ENCODE measurements around the gene TESK2. TPM values are rescaled to one million over a fixed set of nuclear protein-coding genes. Genes with fewer than 3 reads are reported as not detected.

Gene TESK2
- polyA plus RNA-seq, 1 of the 3 experiments (the other 2 are of a cell fraction): 1.3 TPM

DNA sequence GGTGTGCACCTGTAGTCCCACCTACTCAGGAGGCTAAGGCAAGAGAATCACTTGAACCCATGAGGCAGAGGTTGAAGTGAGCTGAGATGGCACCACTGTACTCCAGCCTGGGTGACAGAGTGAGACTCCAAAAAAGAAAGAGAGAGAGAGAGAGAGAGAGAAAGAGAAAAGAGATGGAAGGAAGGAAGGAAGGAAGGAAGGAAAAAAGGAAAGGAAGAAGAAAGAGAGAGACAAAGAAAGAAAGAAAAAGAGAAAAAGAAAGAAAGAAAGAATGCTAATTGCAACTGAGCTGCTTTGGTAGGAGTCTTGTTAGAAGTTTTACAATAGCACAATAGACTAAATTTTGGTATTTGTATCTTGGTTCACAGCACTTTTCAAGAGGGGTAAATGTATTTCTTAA is 25.7 kb downstream of the TESK2 start:
- H3K36me3 ChIP-seq (replicated peaks in 1 of 2; ENCODE audit: control insufficient read depth in 1 of 2, insufficient read depth in 2 of 2, low read length in 1 of 2): no peaks in the 10 kb centered on the region
- DNase-seq: no peak
- no peaks in the 10 kb centered on the region for H3F3A ChIP-seq (replicated peaks; ENCODE audit: insufficient read depth)
- ChIA-PET POLR2A (no interaction called here), CTCF (interaction anchor here (1.0 kb wide), 1 partner anchor 28 kb away, joined by 5 read pairs; no protein-coding TSS in a partner anchor)
- H3K27me3 ChIP-seq (ENCODE audit: insufficient read depth): no peaks in the 10 kb centered on the region
- no peak for TF ChIP-seq RAD21 (IDR thresholded peaks at IDR 0.05; ENCODE audit: low read length)
- TF ChIP-seq FOXJ3 (CRISPR knock-in tag; IDR thresholded peaks at IDR 0.05): no peak
- no peak for TF ChIP-seq TCF12 (IDR thresholded peaks at IDR 0.05)
- no peak for TF ChIP-seq SIN3A (IDR thresholded peaks at IDR 0.05; ENCODE audit: borderline replicate concordance, low read depth, low read length)
- TF ChIP-seq EP300 (IDR thresholded peaks at IDR 0.05; ENCODE audit: borderline replicate concordance in 1 of 2, low read depth in 1 of 2, low read length in 1 of 2): no peak
- TF ChIP-seq FOXM1 (IDR thresholded peaks at IDR 0.05; ENCODE audit: low read depth): no peak
- TF ChIP-seq, protein P1, sequence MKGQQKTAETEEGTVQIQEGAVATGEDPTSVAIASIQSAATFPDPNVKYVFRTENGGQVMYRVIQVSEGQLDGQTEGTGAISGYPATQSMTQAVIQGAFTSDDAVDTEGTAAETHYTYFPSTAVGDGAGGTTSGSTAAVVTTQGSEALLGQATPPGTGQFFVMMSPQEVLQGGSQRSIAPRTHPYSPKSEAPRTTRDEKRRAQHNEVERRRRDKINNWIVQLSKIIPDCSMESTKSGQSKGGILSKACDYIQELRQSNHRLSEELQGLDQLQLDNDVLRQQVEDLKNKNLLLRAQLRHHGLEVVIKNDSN (IDR thresholded peaks at IDR 0.05; ENCODE audit: borderline replicate concordance, low read depth): no peak
- TF ChIP-seq MXI1 (IDR thresholded peaks at IDR 0.05; ENCODE audit: low read depth, low read length): no peak
- TF ChIP-seq, protein P2, sequence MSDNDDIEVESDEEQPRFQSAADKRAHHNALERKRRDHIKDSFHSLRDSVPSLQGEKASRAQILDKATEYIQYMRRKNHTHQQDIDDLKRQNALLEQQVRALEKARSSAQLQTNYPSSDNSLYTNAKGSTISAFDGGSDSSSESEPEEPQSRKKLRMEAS (IDR thresholded peaks at IDR 0.05; ENCODE audit: low read depth): no peak
- TF ChIP-seq MEF2A (IDR thresholded peaks at IDR 0.05; ENCODE audit: borderline replicate concordance, low read depth): no peak
- TF ChIP-seq RCOR1 (IDR thresholded peaks at IDR 0.05; ENCODE audit: low read length): no peak
- TF ChIP-seq CHD2 (IDR thresholded peaks at IDR 0.05; ENCODE audit: low read length, partially characterized antibody): no peak
- no peak for TF ChIP-seq RXRA (IDR thresholded peaks at IDR 0.05; ENCODE audit: borderline replicate concordance, low read depth)
- TF ChIP-seq, protein P3, sequence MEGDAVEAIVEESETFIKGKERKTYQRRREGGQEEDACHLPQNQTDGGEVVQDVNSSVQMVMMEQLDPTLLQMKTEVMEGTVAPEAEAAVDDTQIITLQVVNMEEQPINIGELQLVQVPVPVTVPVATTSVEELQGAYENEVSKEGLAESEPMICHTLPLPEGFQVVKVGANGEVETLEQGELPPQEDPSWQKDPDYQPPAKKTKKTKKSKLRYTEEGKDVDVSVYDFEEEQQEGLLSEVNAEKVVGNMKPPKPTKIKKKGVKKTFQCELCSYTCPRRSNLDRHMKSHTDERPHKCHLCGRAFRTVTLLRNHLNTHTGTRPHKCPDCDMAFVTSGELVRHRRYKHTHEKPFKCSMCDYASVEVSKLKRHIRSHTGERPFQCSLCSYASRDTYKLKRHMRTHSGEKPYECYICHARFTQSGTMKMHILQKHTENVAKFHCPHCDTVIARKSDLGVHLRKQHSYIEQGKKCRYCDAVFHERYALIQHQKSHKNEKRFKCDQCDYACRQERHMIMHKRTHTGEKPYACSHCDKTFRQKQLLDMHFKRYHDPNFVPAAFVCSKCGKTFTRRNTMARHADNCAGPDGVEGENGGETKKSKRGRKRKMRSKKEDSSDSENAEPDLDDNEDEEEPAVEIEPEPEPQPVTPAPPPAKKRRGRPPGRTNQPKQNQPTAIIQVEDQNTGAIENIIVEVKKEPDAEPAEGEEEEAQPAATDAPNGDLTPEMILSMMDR (IDR thresholded peaks at IDR 0.05): no peak
- TF ChIP-seq, protein P4, sequence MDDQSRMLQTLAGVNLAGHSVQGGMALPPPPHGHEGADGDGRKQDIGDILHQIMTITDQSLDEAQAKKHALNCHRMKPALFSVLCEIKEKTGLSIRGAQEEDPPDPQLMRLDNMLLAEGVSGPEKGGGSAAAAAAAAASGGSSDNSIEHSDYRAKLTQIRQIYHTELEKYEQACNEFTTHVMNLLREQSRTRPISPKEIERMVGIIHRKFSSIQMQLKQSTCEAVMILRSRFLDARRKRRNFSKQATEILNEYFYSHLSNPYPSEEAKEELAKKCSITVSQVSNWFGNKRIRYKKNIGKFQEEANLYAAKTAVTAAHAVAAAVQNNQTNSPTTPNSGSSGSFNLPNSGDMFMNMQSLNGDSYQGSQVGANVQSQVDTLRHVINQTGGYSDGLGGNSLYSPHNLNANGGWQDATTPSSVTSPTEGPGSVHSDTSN (IDR thresholded peaks at IDR 0.05): no peak
- no peak for TF ChIP-seq FOSL2 (IDR thresholded peaks at IDR 0.05; ENCODE audit: borderline replicate concordance, low read depth)
- TF ChIP-seq POLR2AphosphoS5 (IDR thresholded peaks at IDR 0.05; ENCODE audit: low read depth, low read length): no peak
- H2AFZ ChIP-seq (ENCODE audit: low read depth): no peak overlapping the region
- no peak overlapping the region for H3K4me2 ChIP-seq
- H3K4me1 ChIP-seq (ENCODE audit: control insufficient read depth in 1 of 2, insufficient read depth in 2 of 2, low read depth in 1 of 2, low read length in 1 of 2): no peaks in the 10 kb centered on the region
- no peaks in the 10 kb centered on the region for H3K79me2 ChIP-seq (ENCODE audit: insufficient read depth)
- H3K4me3 ChIP-seq (ENCODE audit: low read depth in 2 of 2, low read length in 1 of 2): no peak overlapping the region
- H3K9ac ChIP-seq: no peak overlapping the region
- no peaks in the 10 kb centered on the region for H3K9me2 ChIP-seq
- no peak overlapping the region for H3K27ac ChIP-seq (ENCODE audit: low read depth in 2 of 2, low read length in 1 of 2)
- no peaks in the 10 kb centered on the region for H4K20me1 ChIP-seq (ENCODE audit: insufficient read depth)
- H3K9me3 ChIP-seq: no peaks in the 10 kb centered on the region
